HG02678 (cell line): ENCODE results near the gene SPOCK2.
"Not testable (repeated sequence)": the region's sequence is repeated elsewhere in the genome, so short reads cannot be mapped to it uniquely, and the experiment has no call there.

ENCODE experiments used
- ATAC-seq: cut with Tn5 transposase; IDR thresholded peaks from one replicate; pipeline ENCODE4 v1.9.1; 2021; ENCODE audit warnings: mild to moderate bottlenecking, moderate library complexity; ENCODE audit not compliant: unreplicated experiment

Gene SPOCK2

GRCh38 chr10:72087969-72088888 is at the start of gene SPOCK2:
Gene SPOCK2, minus strand, starts transcription at chr10:72088551. Its CDS starts 223 bp downstream, at chr10:72088328.
- ATAC-seq: no peak

- no peak for ATAC-seq
These were observed 49.2 kb upstream of the SPOCK2 start for GRCh38 chr10:72137583-72137982.

- ATAC-seq: not testable (repeated sequence)
These were observed 47.9 kb upstream of the SPOCK2 start for GRCh38 chr10:72136225-72136624.

DNA sequence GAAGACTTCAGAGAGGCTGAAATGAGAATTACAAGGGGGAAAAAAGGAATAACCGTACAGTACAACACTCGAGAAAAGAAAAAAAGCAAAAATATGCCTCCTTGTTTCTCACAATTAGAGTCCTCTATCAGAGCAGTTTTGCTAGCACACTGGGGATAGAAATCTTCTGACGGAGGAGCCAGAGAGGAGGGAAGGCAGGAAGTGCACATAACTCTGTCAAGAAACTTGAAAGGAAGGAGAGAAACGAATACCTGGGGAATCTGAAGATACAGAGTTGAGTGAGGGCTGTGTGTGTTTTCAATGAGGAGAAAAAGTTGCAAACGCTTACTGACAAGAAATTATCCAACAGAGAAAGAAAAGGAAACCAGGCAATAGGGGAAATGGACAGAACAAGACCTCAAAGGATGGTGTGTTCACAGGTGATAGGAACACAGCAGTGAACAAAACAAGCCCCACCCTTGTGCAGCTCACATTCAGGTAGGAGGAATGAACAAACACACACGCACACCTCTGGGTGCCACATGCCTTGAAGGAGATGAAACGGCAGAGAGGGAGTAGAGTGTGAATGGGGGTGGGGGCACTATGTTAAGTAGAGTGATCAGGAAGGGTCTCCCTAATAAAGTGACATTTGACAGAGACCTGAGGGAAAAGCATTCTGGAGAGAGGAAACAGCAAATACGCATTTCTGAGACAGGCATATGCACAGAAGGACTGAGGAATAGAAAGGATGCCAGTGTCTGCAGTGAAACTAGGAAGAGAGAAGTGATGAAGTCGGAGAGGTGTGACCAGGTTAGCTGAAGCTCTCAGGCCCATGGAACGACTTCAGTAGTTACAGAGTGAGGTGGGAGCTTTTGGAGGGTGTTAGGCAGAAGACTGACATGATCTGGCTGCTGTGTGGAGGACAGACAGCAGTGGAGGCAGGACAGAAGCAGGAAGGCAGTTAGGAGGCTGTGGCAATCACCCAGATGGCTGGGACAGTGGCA is 46.7 kb upstream of the SPOCK2 start:
- no peak for ATAC-seq

DNA sequence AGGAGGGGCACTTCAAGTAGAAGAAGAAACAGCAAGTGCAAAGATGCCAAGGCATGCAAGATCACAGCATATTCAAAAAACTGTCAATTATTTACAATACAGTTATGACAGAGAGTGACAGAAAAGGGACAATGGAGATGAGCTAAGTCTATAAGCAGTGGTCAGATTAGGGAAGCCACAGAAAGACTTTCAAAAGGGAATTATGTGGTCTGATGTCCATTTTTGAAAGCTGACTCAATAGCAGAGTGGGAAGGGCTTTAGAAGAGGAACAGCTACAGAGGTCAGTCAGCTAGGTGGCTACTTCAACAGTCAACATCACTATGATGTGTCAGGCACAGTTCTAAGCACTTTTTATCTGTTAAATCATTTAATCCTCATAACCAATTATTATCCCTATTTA is 45.2 kb upstream of the SPOCK2 start:
- peak; percentile 90 for ATAC-seq

GRCh38 chr10:72132854-72133253 is 44.5 kb upstream of the SPOCK2 start:
- no peak for ATAC-seq

DNA sequence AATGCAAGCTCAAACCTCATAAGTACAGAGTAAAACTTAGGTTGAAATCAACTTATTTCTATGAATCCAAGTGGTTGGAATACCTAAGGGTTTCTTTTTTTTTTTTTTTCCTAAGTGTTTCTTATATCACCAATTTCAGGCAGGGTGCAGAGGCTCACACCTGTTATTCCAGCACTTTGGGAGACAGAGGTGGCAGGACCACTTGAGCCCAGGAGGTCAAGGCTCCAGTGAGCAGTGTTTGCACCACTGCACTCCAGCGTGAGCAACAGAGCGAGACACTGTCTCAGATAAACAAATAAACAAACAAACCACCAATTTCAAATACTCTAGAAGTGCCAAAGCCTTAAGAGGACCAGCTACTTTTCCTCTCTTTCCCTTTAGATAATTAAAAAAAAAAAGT is 39.2 kb upstream of the SPOCK2 start:
- ATAC-seq: no peak

GRCh38 chr10:72126872-72127232 is 38.5 kb upstream of the SPOCK2 start:
- ATAC-seq: no peak

- no peak for ATAC-seq
These were observed 38.0 kb upstream of the SPOCK2 start for GRCh38 chr10:72126184-72126871.

DNA sequence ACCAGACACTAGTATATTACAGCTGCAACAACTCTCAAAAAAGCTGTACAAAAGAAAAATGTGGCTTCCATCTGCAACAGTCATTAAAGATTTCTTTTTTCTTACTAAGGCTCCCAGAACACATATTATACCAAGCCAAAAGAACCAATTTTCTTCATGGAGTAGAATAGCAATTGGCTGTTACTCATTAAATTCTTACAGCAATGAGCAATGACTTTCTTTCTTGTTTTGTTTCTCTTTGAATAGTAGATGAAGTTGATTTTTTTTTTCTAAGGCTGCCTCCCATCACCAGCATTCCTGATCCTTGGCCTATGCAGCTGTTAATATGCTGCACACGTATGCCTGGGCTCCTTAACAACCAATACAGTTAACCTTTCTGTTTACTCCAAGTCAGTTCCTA is 36.6 kb upstream of the SPOCK2 start:
- no peak for ATAC-seq

- ATAC-seq: no peak
These were observed 36.0 kb upstream of the SPOCK2 start for GRCh38 chr10:72124381-72124780.

GRCh38 chr10:72123616-72124015 is 35.3 kb upstream of the SPOCK2 start:
- ATAC-seq: no peak

DNA sequence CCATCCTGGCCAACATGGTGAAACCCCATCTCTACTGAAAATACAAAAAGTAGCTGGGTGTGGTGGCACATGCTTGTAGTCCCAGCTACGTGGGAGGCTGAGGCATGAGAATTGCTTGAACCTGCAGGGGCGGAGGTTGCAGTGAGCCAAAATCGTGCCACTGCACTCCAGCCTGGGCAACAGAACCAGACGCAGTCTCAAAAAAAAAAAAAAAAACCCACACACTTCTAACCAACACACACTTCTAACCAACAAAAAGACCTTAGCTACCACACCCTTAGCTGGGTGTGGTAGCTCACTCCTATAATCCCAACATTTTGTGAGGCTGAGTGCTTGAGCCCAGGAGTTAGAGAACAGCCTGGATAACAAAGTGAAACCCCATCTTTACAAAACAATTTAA is 33.9 kb upstream of the SPOCK2 start:
- no peak for ATAC-seq

DNA sequence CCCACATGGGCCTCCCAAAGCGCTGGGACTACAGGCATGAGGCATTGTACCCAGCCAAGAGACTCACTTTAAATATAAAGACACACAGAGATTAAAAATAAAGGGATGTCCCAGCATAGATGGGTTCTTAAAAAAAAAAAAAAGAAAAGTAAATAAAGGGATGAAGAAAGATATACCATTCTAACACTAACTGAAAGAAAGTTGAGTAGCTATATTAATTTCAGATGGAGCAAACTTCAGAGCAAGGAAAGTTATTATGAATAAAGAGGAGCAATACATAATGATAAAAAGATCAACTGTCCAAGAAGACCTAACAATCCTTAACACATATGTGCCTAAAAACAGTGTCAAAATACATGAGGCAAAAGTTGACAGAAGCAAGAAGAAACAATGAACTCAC is 33.0 kb upstream of the SPOCK2 start:
- ATAC-seq: no peak

DNA sequence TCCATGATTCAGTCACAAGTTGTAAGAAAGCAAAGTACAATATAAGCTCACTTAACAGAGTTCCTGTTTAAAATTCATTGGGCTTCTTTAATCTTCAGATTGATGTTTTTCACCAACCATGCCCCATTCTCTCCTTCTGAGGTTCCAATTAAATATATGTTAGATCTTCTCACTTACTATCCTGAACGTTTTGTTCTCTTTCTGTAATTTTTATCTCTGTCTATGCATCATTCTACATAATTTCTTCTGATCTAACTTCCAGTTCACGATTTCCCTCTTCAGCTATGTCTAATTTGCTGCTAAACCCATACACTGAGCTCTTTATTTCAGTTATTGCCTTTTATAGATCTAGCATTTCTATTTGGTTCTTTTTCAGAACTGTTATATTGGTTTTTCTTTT is 28.0 kb upstream of the SPOCK2 start:
- no peak for ATAC-seq

DNA sequence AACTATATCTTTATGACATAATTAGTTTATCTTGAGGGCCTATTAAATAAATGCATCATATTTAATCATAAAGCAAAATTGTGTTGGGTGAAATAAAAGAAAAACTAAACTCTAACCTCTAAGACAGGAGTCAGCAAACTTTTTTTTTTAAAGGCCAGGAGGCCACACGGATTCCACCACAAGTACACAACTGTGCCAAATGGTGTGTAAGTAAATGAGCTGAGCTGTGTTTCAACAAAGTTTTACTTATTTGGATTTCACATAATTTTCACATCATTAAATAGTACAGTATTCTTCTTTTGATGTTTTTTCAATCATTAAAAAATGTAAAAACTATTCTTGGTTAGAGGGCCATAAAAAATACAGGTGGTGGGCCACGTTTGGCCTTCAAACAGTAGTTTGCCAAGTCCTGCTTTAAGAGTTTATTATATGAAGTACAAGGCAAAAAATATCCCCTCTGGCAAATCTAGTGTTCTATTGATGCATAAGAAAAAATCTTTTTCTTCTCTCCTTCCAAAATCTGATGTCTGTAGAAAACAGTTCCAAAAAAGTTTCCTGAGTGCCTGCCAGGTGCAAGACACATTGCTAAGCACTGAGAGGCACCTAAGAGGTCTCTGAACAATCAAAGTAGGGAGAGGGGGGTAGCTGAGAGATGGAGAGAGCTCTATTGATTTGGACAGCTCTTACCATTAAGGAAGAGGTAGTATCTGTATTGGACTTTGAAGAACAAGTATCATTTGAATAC is 26.5 kb upstream of the SPOCK2 start:
- no peak for ATAC-seq

DNA sequence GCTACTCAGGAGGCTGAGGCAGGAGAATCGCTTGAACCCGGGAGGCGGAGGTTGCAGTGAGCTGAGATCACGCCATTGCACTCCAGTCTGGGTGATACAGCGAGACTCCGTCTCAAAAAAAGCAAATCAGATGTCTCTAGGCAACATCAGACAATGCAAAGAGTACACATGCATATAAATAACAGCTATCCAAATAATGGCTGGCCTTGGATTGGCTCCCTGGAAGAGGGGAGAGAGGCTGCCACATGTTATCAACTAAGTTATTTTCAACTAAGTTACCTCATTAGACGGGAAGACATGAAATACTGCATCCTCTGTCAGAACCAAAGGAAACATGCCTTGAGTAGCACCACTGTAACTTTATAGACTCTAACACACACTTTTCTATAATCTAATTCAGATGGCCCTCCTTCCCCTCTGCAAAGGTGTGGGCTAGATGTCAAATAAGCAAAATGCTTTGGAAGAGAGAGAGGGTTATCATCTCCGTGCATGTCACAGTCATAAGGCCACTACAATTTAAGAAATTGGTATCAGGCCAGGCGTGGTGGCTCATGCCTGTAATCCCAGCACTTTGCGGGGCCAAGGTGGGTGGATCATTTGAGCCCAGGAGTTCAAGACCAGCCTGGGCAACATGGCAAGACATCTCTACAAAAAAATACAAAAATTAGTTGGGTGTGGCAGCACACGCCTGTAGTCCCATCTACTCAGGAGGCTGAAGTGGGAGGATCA is 22.5 kb upstream of the SPOCK2 start:
- no peak for ATAC-seq

DNA sequence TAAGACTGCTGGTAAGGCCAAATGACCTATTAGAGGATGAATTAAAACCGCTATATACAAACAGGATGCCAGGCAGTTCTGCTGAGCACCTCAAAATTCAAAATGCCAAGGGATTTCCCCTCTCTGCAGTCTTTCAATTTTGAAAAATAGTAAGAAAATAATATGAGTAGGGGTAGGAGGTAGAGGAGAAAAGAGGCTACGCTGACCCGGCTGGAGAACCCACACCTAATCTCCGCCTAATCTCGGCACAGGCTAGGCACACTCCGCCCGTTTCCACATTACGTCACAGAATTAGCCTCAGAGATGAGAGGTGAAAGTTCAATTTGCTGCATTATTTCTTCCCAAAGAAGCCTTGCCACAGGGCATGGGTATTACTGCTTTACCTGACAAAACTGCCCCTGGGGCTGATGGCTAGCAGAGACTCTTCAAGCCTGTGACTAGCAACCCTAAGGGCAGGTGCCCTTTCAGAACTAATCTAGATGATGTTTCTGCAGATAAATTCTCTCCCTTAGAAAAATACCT is 21.3 kb upstream of the SPOCK2 start:
- no peak for ATAC-seq

- no peak for ATAC-seq
These were observed 20.7 kb upstream of the SPOCK2 start for GRCh38 chr10:72108830-72109635.
